Right lobe of liver (tissue), 6 donors: Measurements from ENCODE around the gene CX3CR1. TPM values are rescaled to one million over a fixed set of nuclear protein-coding genes. Genes with fewer than 3 reads are reported as not detected.

ENCODE experiments used
- ATAC-seq, 4 donors: fragments of 200-7000 bp; cut with Tn5 transposase; one replicate each; pipeline ENCODE4 v1.9.1; 2020; ENCODE audit warnings: mild to moderate bottlenecking in 4 of 4, moderate library complexity in 4 of 4
- DNase-seq, 3 donors: peaks; one replicate each; pipeline ENCODE4 v3.0.0-alpha.2; 2020
- H3K27ac ChIP-seq, 3 donors: fragments of 200-600 bp; one replicate each; pipeline ENCODE4 v1.8.0; 2022
- H3K27me3 ChIP-seq, 2 donors: fragments of 200-600 bp; one replicate each; pipeline ENCODE4 v1.8.0; 2022
- H3K36me3 ChIP-seq, 4 donors: fragments of 200-600 bp; sonication (generic) in 1 of 4; one replicate each; pipeline versions ENCODE4 v1.5.1 to v1.8.0; 2017 to 2022; ENCODE audit warnings: control low read depth in 1 of 4
- H3K4me1 ChIP-seq, 4 donors: fragments of 200-600 bp; sonication (generic) in 1 of 4; one replicate each; pipeline versions ENCODE4 v1.5.1 to v1.8.0; 2017 to 2022; ENCODE audit warnings: control low read depth in 1 of 4
- H3K4me3 ChIP-seq, 3 donors: fragments of 200-600 bp; one replicate each; pipeline ENCODE4 v1.8.0; 2022
- H3K9me3 ChIP-seq, 4 donors: fragments of 200-600 bp; sonication (generic) in 1 of 4; one replicate each; pipeline versions ENCODE4 v1.5.1 to v1.8.0; 2017 to 2022; ENCODE audit warnings: control low read depth in 1 of 4
- POLR2A ChIP-seq: fragments of 450-650 bp; IDR thresholded peaks from one replicate; pipeline ENCODE4 v1.6.1; 2017; ENCODE audit warnings: antibody characterized with exemption, mild to moderate bottlenecking
- whole genome bisulfite sequencing: methylation state at CpG from one replicate; pipeline ENCODE4 v1.1.6; 2018; ENCODE audit warnings: low coverage, low lambda C conversion rate; ENCODE audit not compliant: insufficient coverage; ENCODE audit errors: missing lambda C conversion rate; 5-methylcytosine and 5-hydroxymethylcytosine counted together
- intact Hi-C, 2 donors: fragments of 100-400 bp; cut with DNase I; formaldehyde crosslinking; loops; one replicate each; pipeline versions ENCODE4 v1.11.2 to v1.14.1; 2022
- total RNA-seq, 6 experiments: library from RNA; depleted of rRNA in 2 of 6; stranded (reverse); fragments of >200 nt in 2 of 6; fragmentation: NEBNext Ultra II Directional in 3 of 6; extraction: Animal tissue kit (Norgen Biotek cat#: 25700) in 3 of 6; gene quantifications; one replicate each; pipeline versions ENCODE4 v1.1.0 to v1.2.4, GENCODE V29; 2016 to 2023
- TF ChIP-seq, protein P1 (sequence below), 4 donors: fragments of 200-600 bp in 3 of 4; fragments of 450-650 bp in 1 of 4; IDR thresholded peaks; one replicate each; pipeline versions ENCODE4 v1.5.1 to v1.8.0; 2016 to 2022; ENCODE audit warnings: antibody characterized with exemption in 4 of 4, mild to moderate bottlenecking in 2 of 4
- donor health status: DM: no; HTN: yes; CAD: no.
- donor health status: DM: no; HTN: no; CAD: no.
- donor health status: DM: no; HTN: no; CAD: no.
- donor health status: DM: no; HTN: yes; CAD: no.
- donor health status: DM: no; HTN: yes; CAD: no.

The CX3CR1 gene
- total RNA-seq, 6 experiments from 2014 or later: 0.25 to 1.8 (median 0.72) TPM; not detected in 1

DNA sequence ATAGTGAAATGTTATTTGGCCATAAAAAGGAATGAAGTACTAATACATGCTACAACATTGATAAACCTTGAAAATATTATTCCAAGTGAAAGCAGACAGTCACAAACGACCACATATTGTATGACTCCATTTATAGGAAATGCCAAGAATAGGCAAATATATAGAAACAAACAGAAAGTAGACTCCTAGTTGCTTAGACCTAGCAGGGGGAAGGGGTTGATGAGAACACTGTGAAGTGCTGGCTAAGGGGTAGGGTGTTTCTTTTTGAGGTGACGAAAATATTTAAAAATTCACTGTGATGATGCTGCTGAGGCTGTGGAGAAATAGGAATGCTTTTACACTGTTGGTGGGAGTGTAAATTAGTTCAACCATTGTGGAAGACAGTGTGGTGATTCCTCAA lies 56.9 kb downstream of the CX3CR1 start:
- ATAC-seq: no peak
- no peak overlapping the region for H3K4me3 ChIP-seq
- WGBS: 69% methylated on average over 2 of the region's 2 CpGs
- H3K4me1 ChIP-seq: no peaks in the 10 kb centered on the region
- TF ChIP-seq, protein P1, sequence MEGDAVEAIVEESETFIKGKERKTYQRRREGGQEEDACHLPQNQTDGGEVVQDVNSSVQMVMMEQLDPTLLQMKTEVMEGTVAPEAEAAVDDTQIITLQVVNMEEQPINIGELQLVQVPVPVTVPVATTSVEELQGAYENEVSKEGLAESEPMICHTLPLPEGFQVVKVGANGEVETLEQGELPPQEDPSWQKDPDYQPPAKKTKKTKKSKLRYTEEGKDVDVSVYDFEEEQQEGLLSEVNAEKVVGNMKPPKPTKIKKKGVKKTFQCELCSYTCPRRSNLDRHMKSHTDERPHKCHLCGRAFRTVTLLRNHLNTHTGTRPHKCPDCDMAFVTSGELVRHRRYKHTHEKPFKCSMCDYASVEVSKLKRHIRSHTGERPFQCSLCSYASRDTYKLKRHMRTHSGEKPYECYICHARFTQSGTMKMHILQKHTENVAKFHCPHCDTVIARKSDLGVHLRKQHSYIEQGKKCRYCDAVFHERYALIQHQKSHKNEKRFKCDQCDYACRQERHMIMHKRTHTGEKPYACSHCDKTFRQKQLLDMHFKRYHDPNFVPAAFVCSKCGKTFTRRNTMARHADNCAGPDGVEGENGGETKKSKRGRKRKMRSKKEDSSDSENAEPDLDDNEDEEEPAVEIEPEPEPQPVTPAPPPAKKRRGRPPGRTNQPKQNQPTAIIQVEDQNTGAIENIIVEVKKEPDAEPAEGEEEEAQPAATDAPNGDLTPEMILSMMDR (IDR thresholded peaks at IDR 0.05): no peak
- TF ChIP-seq POLR2A: no peak
- no peak for DNase-seq
- no peaks in the 10 kb centered on the region for H3K27me3 ChIP-seq
- no peaks in the 10 kb centered on the region for H3K9me3 ChIP-seq
- no peaks in the 10 kb centered on the region for H3K36me3 ChIP-seq
- intact Hi-C loops: no loop called here
- H3K27ac ChIP-seq: no peak overlapping the region

GRCh38 chr3:39222462-39222861 lies 57.4 kb downstream of the CX3CR1 start:
- Histone ChIP-seq H3K4me3 (no peak overlapping the region), H3K36me3 (no peaks in the 10 kb centered on the region), H3K27me3 (no peaks in the 10 kb centered on the region), H3K9me3 (no peaks in the 10 kb centered on the region), H3K27ac (no peak overlapping the region), H3K4me1 (no peaks in the 10 kb centered on the region)
- 33% methylated on average over 1 of the region's 1 CpG for WGBS
- ATAC-seq (no peak), DNase-seq (no peak)
- no peak for TF ChIP-seq POLR2A
- TF ChIP-seq, protein P1 (IDR thresholded peaks at IDR 0.05): no peak
- intact Hi-C loops: no loop called here

- ATAC-seq: no peak
These were observed 58.7 kb downstream of the CX3CR1 start for GRCh38 chr3:39221141-39221530.

GRCh38 chr3:39220407-39221140 lies 59.3 kb downstream of the CX3CR1 start:
- Histone ChIP-seq H3K4me1 (no peaks in the 10 kb centered on the region), H3K27ac (no peak overlapping the region), H3K9me3 (no peaks in the 10 kb centered on the region), H3K27me3 (no peaks in the 10 kb centered on the region), H3K4me3 (no peak overlapping the region), H3K36me3 (no peaks in the 10 kb centered on the region)
- TF ChIP-seq POLR2A: no peak
- TF ChIP-seq, protein P1 (IDR thresholded peaks at IDR 0.05): no peak
- intact Hi-C loops: no loop called here
- 59% methylated on average over 6 of the region's 6 CpGs for WGBS
- ATAC-seq (no peak), DNase-seq (no peak)

More at GRCh38 chr3:39221141-39221530, 58.7 kb downstream of the CX3CR1 start:
- Histone ChIP-seq H3K36me3 (no peaks in the 10 kb centered on the region), H3K4me3 (no peak overlapping the region), H3K27me3 (no peaks in the 10 kb centered on the region), H3K27ac (no peak overlapping the region), H3K9me3 (no peaks in the 10 kb centered on the region), H3K4me1 (no peaks in the 10 kb centered on the region)
- TF ChIP-seq POLR2A: no peak
- TF ChIP-seq, protein P1 (IDR thresholded peaks at IDR 0.05): no peak
- no peak for DNase-seq
- intact Hi-C loops: no loop called here
